Right lobe of liver (tissue), 4 donors: ENCODE results near the gene NPAS2.
A peak's percentile ranks its signal among the peaks of the same experiment; 100 is the strongest.

Experiments
- POLR2A ChIP-seq: fragments of 450-650 bp; IDR thresholded peaks from one replicate; pipeline ENCODE4 v1.6.1; 2017; ENCODE audit warnings: antibody characterized with exemption, mild to moderate bottlenecking
- TF ChIP-seq, protein P1 (sequence below), 4 donors: fragments of 200-600 bp in 3 of 4; fragments of 450-650 bp in 1 of 4; IDR thresholded peaks; one replicate each; pipeline versions ENCODE4 v1.5.1 to v1.8.0; 2016 to 2022; ENCODE audit warnings: antibody characterized with exemption in 4 of 4, mild to moderate bottlenecking in 2 of 4
- donor health status: DM: no; HTN: no; CAD: no.
- donor health status: DM: no; HTN: no; CAD: no.
- donor health status: DM: no; HTN: yes; CAD: no.

DNA sequence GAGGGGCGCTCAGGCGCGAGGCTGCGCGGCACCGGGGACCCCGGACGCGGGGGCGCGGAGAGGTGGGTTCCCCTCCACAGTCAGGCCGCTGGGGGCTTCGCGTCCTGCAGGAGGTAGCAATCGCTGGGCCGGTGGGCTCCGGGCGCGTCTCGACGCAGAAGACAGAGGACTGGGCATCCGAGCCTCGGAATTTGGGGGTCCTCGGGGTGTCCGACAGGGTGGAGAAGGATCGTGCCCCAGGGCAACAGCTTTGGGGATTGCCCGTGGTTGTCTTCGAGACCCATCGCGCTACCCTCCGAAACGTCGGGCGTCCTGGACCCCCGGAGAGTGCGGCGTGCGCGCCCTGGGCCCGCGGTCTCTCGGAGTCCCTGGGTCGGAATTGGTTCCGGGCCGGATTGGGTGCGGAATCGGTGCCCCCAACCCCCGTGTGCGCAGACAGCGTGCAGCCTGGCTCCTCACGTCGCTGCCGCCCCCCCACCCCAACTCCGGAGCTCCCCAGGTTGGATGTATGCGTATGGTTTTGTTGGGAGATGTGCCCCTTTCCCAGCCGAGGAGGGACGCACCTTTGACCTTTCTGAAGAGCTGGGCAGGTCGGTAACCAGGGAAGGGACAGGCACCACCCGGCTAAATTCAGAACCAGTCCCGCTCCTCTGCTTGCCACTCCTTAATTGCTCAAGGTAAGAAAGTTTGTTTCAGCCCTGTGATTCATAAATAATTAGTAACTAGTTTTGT, 750 bp downstream of the NPAS2 start:
- TF ChIP-seq, protein P1, sequence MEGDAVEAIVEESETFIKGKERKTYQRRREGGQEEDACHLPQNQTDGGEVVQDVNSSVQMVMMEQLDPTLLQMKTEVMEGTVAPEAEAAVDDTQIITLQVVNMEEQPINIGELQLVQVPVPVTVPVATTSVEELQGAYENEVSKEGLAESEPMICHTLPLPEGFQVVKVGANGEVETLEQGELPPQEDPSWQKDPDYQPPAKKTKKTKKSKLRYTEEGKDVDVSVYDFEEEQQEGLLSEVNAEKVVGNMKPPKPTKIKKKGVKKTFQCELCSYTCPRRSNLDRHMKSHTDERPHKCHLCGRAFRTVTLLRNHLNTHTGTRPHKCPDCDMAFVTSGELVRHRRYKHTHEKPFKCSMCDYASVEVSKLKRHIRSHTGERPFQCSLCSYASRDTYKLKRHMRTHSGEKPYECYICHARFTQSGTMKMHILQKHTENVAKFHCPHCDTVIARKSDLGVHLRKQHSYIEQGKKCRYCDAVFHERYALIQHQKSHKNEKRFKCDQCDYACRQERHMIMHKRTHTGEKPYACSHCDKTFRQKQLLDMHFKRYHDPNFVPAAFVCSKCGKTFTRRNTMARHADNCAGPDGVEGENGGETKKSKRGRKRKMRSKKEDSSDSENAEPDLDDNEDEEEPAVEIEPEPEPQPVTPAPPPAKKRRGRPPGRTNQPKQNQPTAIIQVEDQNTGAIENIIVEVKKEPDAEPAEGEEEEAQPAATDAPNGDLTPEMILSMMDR (IDR thresholded peaks at IDR 0.05) = no peak
- TF ChIP-seq POLR2A = peak; percentile 46
